K562 (cell line): ENCODE measurements around the gene SLC26A1. TPM values are rescaled to one million over a fixed set of nuclear protein-coding genes. Genes with fewer than 3 reads are reported as not detected.
A peak's percentile ranks its signal among the peaks of the same experiment; 100 is the strongest.

ENCODE experiments used
- ARID4B ChIP-seq: sonication (generic); formaldehyde crosslinking; IDR thresholded peaks from 2 replicates; pipeline ENCODE4 v1.8.0; 2022; ENCODE audit warnings: mild to moderate bottlenecking, missing genetic modification reagents
- BCOR ChIP-seq: fragments of 450-650 bp; IDR thresholded peaks from 2 replicates; pipeline ENCODE4 v1.6.1; 2016
- BRD9 ChIP-seq: fragments of 450-650 bp; IDR thresholded peaks from 2 replicates; pipeline ENCODE4 v1.6.1; 2018; ENCODE audit warnings: low read depth; ENCODE audit not compliant: partially characterized antibody
- PHF8 ChIP-seq: fragments of 200-600 bp; sonication (generic); IDR thresholded peaks from 2 replicates; pipeline ENCODE4 v1.6.1; 2012; ENCODE audit warnings: mixed run types, mild to moderate bottlenecking, inconsistent platforms, low read length, moderate library complexity, borderline replicate concordance
- SMARCA5 ChIP-seq: fragments of 450-650 bp; IDR thresholded peaks from 2 replicates; pipeline ENCODE4 v1.6.1; 2016
- ZFP36 ChIP-seq: fragments of 150-350 bp; IDR thresholded peaks from 2 replicates; pipeline ENCODE4 v1.6.1; 2018; ENCODE audit warnings: low read length, low read depth; ENCODE audit not compliant: partially characterized antibody
- ZNF57 ChIP-seq: fragments of 450-650 bp; formaldehyde crosslinking; IDR thresholded peaks from 2 replicates; pipeline ENCODE4 v1.4.0; 2020; ENCODE audit warnings: mild to moderate bottlenecking, moderate library complexity
- polyA plus RNA-seq, 8 experiments: library from polyadenylated mRNA; depleted of rRNA in 4 of 8; stranded (reverse) in 5 of 8; unstranded in 3 of 8; fragments of >200 nt; fragmentation: Nextera tagmentation in 2 of 8; fragmentation: Illumina TruSeq in 1 of 8; extraction: Ambion mirVana in 2 of 8; extraction: Trizol in 1 of 8; gene quantifications; 2 replicates each; pipeline versions ENCODE4 v1.2.1 to v1.2.3, GENCODE V29; 2011 to 2014; ENCODE audit warnings: inconsistent platforms in 1 of 8, missing spikeins in 1 of 8
- total RNA-seq, 7 experiments: library from RNA; depleted of rRNA in 6 of 7; stranded (reverse); fragments of >200 nt in 6 of 7; fragmentation: Illumina TruSeq in 2 of 7; extraction: Trizol in 2 of 7; gene quantifications; 2 replicates each; pipeline versions ENCODE4 v1.2.1 to v1.2.3, GENCODE V29; 2011 to 2021; ENCODE audit warnings: low replicate concordance in 1 of 7

Gene SLC26A1
- total and polyA plus RNA-seq, 9 of the 15 experiments (the other 6 are each of a cell fraction or from before 2014, with no cell fraction given): 0.11 to 4.2 (median 0.95) TPM

DNA sequence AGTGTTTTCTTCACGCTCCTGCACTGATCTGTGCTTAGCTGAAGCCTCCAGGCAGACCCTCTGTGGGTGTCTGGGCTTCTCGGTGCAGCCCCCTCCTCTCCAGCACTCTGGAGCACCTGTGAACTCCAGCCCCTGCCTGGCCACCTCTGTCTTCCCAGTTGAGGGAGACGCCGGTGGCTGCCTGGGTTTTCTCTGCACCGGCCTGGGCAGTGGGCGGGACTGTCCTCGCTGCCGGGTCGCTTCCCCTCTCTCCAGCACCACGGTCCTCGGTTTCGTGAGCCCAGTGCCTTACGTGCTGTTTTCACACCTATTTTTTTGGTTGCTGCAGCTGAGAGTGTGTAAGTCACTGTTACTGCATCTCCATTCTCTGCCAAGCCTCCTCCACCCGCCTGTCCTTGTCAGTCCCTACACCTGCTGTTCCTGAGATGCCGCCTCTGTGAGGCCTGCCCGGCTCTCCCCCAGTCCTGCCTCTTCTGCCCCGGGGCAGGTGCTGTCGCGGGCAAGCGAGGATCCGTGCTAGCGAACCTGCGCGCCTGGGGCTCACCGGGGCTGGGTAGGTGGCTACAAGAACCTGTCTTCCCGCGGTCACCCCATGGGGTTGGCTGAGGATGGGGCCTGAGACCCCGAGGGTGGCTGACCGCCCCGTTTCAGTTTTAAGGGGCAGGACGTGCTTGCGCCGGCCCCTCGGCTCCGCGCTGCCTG is 15.8 kb upstream of the SLC26A1 start (continued):
- TF ChIP-seq ARID4B (CRISPR knock-in tag) (no peak), PHF8 (peak; percentile 25; the same call in 1 of the 2 replicates), SMARCA5 (peak; percentile 43; the same call in 1 of the 2 replicates), ZFP36 (peak; percentile 90), ZNF57 (CRISPR knock-in tag) (no peak), BRD9 (no peak), BCOR (peak; percentile 43; the same call in 1 of the 2 replicates)
